Left lobe of liver (tissue), 2 donors: Measurements from ENCODE around the gene ASB16. TPM values are rescaled to one million over a fixed set of nuclear protein-coding genes. Genes with fewer than 3 reads are reported as not detected.

ENCODE experiments used
- ATAC-seq: fragments of 200-7000 bp; cut with Tn5 transposase; one replicate; pipeline ENCODE4 v1.9.1; 2020; ENCODE audit warnings: mild to moderate bottlenecking, moderate library complexity
- DNase-seq: peaks from one replicate; pipeline ENCODE4 v3.0.0-alpha.2; 2020; ENCODE audit warnings: low spot score
- total RNA-seq: library from RNA; stranded (reverse); gene quantifications from one replicate; pipeline ENCODE4 v1.2.1, GENCODE V29; 2021
- donor health status: DM: no; HTN: no; CAD: no; lungs with moderate emphysema.
- donor health status: DM: no; HTN: yes; CAD: no.

Gene ASB16
- total RNA-seq, 1 donor from 2014 or later: not detected

GRCh38 chr17:44205962-44206824 lies 35.7 kb downstream of the ASB16 start:
- no peak for DNase-seq
- no peak for ATAC-seq

GRCh38 chr17:44206825-44207155 lies 36.3 kb downstream of the ASB16 start:
- ATAC-seq (no peak), DNase-seq (no peak)

- ATAC-seq: no peak
- no peak for DNase-seq
Observed at GRCh38 chr17:44207319-44207718, 36.8 kb downstream of the ASB16 start.

- DNase-seq: no peak
- ATAC-seq: no peak
Observed at GRCh38 chr17:44207743-44208142, 37.2 kb downstream of the ASB16 start.

- DNase-seq: no peak
- no peak for ATAC-seq
Observed at GRCh38 chr17:44209786-44210341, 39.4 kb downstream of the ASB16 start.

GRCh38 chr17:44210342-44211192 lies 40.1 kb downstream of the ASB16 start:
- DNase-seq: peak; percentile 88
- ATAC-seq: peak; percentile 94

GRCh38 chr17:44211281-44212265 lies 41.1 kb downstream of the ASB16 start:
- peak; percentile 2 for ATAC-seq
- DNase-seq: no peak

GRCh38 chr17:44212507-44213402 lies 42.3 kb downstream of the ASB16 start:
- ATAC-seq: peak; percentile 2

GRCh38 chr17:44213403-44214229 lies 43.1 kb downstream of the ASB16 start:
- ATAC-seq: no peak
- no peak for DNase-seq

More at GRCh38 chr17:44212507-44213402, 42.3 kb downstream of the ASB16 start:
- no peak for DNase-seq

GRCh38 chr17:44214230-44214494 lies 43.7 kb downstream of the ASB16 start:
- ATAC-seq (no peak), DNase-seq (no peak)

GRCh38 chr17:44214896-44215295 lies 44.4 kb downstream of the ASB16 start:
- DNase-seq: no peak
- ATAC-seq: no peak

GRCh38 chr17:44216173-44216572 lies 45.7 kb downstream of the ASB16 start:
- ATAC-seq (no peak), DNase-seq (no peak)

GRCh38 chr17:44216694-44217093 lies 46.2 kb downstream of the ASB16 start:
- DNase-seq: no peak
- no peak for ATAC-seq

- no peak for ATAC-seq
Observed at GRCh38 chr17:44217738-44218343, 47.3 kb downstream of the ASB16 start.

GRCh38 chr17:44218344-44219107 lies 48.0 kb downstream of the ASB16 start:
- peak; percentile 90 for DNase-seq
- ATAC-seq: peak; percentile 73

More at GRCh38 chr17:44217738-44218343, 47.3 kb downstream of the ASB16 start:
- DNase-seq: no peak

- ATAC-seq: peak; percentile 40
Observed at GRCh38 chr17:44219108-44219615, 48.7 kb downstream of the ASB16 start.

GRCh38 chr17:44219616-44220212 lies 49.2 kb downstream of the ASB16 start, which contains the start of gene UBTF:
Gene UBTF (minus strand): TSS chr17:44219675. CDS start chr17:44218229, 1,446 bp downstream.
- DNase-seq (peak; percentile 68), ATAC-seq (peak; percentile 15)

More at GRCh38 chr17:44219108-44219615, 48.7 kb downstream of the ASB16 start:
- DNase-seq: peak; percentile 76
